Activated CD8-positive, alpha-beta memory T cell treated with anti-CD3 and anti-CD28 coated beads for 48 hours (primary cell): ENCODE results near the gene TTF1.
"Not testable (repeated sequence)": the region's sequence is repeated elsewhere in the genome, so short reads cannot be mapped to it uniquely, and the experiment has no call there.

ENCODE experiments used
- DNase-seq, 3 experiments: peaks; one replicate each; pipeline ENCODE4 v3.0.0-alpha.2; 2020; ENCODE audit warnings: low read depth in 2 of 3, low spot score in 2 of 3

TTF1 gene

GRCh38 chr9:132414731-132415130 is 8.1 kb upstream of the TTF1 start:
- no peak for DNase-seq

GRCh38 chr9:132413926-132414325 is 7.3 kb upstream of the TTF1 start:
- no peak for DNase-seq

GRCh38 chr9:132412089-132412488 is 5.4 kb upstream of the TTF1 start:
- DNase-seq = peak in 1 of 3 experiments; percentile 6

- peak in 2 of 3 experiments; percentile 26 to 55 for DNase-seq
Measured at GRCh38 chr9:132411091-132411508, 4.5 kb upstream of the TTF1 start.

GRCh38 chr9:132410642-132411041 is 4.0 kb upstream of the TTF1 start:
- DNase-seq = no peak

GRCh38 chr9:132409828-132410528 is 3.3 kb upstream of the TTF1 start, which contains the start of gene CFAP77:
TSS of gene CFAP77 (plus strand) at chr9:132410211. CDS start at chr9:132410272, 61 bp downstream.
- no peak for DNase-seq

- no peak for DNase-seq
Measured at GRCh38 chr9:132408521-132408920, 1.9 kb upstream of the TTF1 start.

- DNase-seq = no peak
Measured at GRCh38 chr9:132407196-132407595, 556 bp upstream of the TTF1 start.

GRCh38 chr9:132404228-132404881 is 2.3 kb downstream of the TTF1 start:
- DNase-seq = no peak

- no peak for DNase-seq
Measured at GRCh38 chr9:132401824-132402223, 4.8 kb downstream of the TTF1 start.

GRCh38 chr9:132395560-132395959 is 11.1 kb downstream of the TTF1 start:
- no peak for DNase-seq

- DNase-seq = no peak
Measured at GRCh38 chr9:132391449-132391848, 15.2 kb downstream of the TTF1 start.

GRCh38 chr9:132390966-132391365 is 15.7 kb downstream of the TTF1 start:
- no peak for DNase-seq

- no peak for DNase-seq
Measured at GRCh38 chr9:132387133-132387532, 19.5 kb downstream of the TTF1 start.

- no peak for DNase-seq
Measured at GRCh38 chr9:132384376-132384775, 22.3 kb downstream of the TTF1 start.

GRCh38 chr9:132383462-132383883 is 23.2 kb downstream of the TTF1 start:
- DNase-seq = no peak

GRCh38 chr9:132381966-132382541 is 24.6 kb downstream of the TTF1 start:
- no peak for DNase-seq

- DNase-seq = not testable (repeated sequence)
Measured at GRCh38 chr9:132378416-132378815, 28.2 kb downstream of the TTF1 start.

- not testable (repeated sequence) for DNase-seq
Measured at GRCh38 chr9:132377769-132378168, 28.9 kb downstream of the TTF1 start.

GRCh38 chr9:132372177-132373095 is 34.2 kb downstream of the TTF1 start:
- no peak for DNase-seq

- DNase-seq = no peak
Measured at GRCh38 chr9:132370592-132370991, 36.0 kb downstream of the TTF1 start.
